T47D (cell line): ENCODE measurements around the gene PUM2.
A peak's percentile ranks its signal among the peaks of the same experiment; 100 is the strongest.
"Not testable (repeated sequence)": the region's sequence is repeated elsewhere in the genome, so short reads cannot be mapped to it uniquely, and the experiment has no call there.

Experiments used
- DNase-seq, 2 experiments: peaks; one replicate each; pipeline versions ENCODE4 v3.0.0 to v3.0.0-alpha.2; 2011 to 2012; ENCODE audit warnings: low read depth in 1 of 2, low spot score in 1 of 2
- JUND ChIP-seq: IDR thresholded peaks from 2 replicates; pipeline ENCODE4 v1.6.1; 2012; ENCODE audit warnings: low read depth
- in situ Hi-C: cut with HindIII; loops from 2 replicates; pipeline ENCODE4 v1.10.0; 2016; ENCODE audit warnings: low sequenced_read_pairs, low pct_unique_long_range_greater_than_20kb

PUM2 gene

DNA sequence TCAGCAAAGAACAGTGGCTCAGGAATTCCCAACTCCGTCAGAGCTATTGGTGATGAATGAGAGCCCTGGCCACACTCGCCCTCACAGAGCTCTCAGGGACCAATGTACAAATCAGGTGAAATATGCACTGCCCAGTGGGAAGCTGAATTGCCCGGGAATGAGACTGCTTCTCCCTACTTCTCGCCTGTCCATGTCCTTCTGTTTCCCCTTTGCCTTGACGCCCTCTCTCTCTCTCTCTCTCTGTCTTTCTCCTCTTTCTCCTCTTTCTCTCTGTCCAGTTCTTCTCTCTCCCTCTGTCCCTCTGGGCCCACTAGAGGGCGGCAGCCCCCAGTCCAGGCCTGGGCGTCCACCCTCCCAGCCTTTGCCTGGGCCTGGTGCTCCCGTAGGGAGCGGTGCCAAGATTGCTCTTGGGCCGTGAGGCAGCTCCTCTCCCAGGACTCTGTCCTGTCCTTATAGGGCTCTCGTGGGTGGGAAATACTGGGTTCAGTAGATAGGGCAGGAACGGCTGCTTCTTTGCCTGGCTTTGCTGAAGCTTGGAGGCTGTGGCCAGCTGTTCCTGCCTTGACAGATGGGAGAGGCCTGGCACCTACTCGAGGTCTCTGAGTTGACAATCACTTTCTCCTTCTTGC lies 28.4 kb upstream of the PUM2 start:
- in situ Hi-C loops, result no loop called here
- peak; percentile 16 to 76 for DNase-seq
- TF ChIP-seq JUND, result no peak

DNA sequence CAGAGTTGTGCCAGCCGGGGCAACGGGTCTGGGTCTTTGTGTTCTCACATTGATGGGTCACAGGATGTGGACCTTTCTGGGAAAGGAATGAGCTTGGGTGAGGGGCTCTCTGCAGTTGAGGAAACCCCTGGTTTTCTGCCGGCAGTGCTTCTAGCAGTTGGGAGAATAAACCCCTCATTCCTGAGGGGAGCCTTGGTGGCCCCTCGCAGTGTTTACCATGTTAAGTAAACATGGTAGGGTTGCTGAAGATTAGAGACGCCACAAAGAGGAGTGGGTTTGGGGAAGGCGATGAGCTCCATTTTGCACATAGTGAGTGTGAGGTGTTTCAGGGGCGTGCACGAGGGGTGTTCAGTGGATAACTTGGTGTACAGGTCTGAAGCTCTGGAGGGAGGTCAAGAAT lies 27.7 kb upstream of the PUM2 start:
- DNase-seq, result no peak
- no peak for TF ChIP-seq JUND
- in situ Hi-C loops, result no loop called here

DNA sequence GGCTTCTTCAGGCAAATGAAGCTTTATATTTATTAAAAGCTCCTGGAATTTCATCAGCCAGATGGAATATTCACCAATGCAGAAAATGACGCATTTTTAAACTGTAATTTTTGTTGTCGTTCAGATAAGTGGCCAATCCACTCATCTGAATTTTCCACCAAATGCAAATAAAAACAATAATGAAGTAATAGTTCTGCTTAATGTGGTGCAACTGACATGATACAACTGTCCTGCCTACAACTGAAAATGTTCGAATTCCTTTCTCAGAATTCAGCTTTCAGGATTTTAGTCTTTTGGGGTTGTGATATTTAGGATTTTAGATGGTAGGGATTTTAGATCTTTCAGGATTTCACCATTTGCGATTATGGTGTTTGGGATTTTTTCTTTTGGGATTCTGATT lies 27.1 kb upstream of the PUM2 start:
- in situ Hi-C loops, result no loop called here
- no peak for TF ChIP-seq JUND
- no peak for DNase-seq

- in situ Hi-C loops, result not testable (repeated sequence)
- DNase-seq, result peak in 1 of 2 experiments; percentile 25
Measured at GRCh38 chr2:20374982-20375381, 24.3 kb upstream of the PUM2 start.

DNA sequence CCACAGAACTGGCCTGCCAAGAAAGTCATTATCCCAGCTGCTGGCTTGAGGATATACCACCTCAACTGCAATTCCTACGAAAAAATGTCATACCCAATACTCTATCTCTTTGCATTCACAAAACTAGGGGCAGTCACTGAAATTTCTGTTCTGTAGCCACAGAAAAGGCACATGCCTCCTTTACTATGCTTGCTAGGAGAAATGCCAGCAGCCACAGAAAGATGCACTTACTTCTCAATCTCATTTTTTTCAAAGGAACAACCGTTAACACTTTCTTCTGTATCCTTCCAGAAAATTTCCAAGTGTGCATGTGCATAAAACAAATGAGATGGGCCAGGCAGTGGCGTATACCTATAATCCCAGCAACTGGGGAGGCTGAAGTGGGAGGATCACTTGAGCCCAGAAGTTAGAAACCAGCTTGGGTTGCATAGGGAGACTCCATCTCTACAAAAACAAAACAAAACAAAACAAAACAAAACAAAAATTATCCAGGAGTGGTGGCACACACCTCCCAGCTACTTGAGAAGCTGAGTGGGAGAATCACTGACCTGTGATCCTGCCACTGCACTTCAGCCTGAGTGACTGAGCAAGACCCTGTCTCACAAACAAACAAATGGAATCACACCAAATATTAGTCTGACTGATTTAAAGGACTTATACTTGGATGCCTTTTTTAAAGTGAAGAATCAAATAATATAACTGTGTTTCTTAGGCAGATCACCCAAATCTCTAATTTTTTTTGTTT lies 22.4 kb upstream of the PUM2 start:
- no peak for DNase-seq
- TF ChIP-seq JUND, result no peak
- in situ Hi-C loops, result no loop called here

- no peak for TF ChIP-seq JUND
- DNase-seq, result no peak
Measured at GRCh38 chr2:20371323-20372025, 20.8 kb upstream of the PUM2 start.

DNA sequence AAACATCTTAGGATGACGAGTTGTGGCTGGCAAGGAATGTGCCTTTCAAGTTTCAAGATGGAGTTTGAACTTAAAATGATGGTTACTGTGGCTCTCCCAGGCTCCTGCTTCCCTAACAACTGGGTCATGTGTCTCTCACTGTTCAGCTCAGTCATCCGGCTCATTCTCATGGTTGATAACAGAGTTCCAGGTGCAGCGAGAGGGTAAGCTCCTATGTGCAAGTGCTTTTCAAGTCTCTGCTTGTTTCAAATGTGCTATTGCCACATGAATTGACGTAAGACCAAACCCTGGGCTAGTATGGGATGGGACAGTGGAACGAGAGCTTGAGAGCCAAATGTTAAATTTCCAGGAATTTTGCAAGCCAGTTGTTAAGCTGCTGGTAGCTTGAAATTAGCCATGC lies 19.5 kb upstream of the PUM2 start:
- TF ChIP-seq JUND, result no peak
- DNase-seq, result no peak
- in situ Hi-C loops, result no loop called here

More at GRCh38 chr2:20371323-20372025, 20.8 kb upstream of the PUM2 start:
- in situ Hi-C loops, result no loop called here

DNA sequence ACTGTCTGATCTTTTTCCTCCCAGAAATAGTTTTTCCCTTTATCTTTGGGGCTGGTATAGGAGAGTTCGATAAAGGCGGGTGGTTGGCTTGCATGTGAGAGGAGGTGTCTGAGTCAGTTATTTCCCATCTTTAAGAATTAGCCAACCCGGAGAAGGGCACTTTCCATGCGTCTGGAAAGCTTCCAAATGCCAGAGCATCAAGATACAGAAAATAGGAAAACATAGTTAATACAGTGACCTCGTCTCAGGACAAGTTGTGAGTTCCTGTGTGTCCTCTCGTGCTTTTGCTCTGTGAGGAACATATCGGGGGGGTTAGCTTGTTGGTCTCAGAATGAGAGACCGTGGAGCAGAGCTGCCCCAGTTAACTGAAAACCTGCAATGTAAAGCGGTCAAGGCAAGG lies 18.7 kb upstream of the PUM2 start:
- in situ Hi-C loops, result no loop called here
- TF ChIP-seq JUND, result no peak
- no peak for DNase-seq

DNA sequence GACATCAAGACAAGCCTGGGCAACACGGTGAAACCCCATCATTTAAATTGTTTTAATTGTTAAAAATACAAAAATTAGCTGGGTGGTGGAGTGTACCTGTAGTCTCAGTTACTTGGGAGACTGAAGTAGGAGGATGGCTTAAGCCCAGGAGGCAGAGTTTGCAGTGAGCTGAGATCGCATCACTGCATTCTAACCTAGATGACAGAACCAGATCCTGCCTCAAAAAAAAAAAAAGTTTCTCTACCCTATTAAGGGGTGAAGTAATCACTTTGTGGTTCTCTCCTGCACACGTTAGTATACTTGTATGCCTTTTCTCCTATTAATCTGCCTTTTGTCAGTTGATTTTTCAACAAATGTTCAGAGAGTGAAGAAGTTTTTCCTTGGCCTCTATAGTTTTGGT lies 18.1 kb upstream of the PUM2 start:
- in situ Hi-C loops, result no loop called here

GRCh38 chr2:20367929-20368328 lies 17.3 kb upstream of the PUM2 start:
- DNase-seq, in situ Hi-C loops: not testable (repeated sequence)

More for the DNA sequence above, 18.1 kb upstream of the PUM2 start:
- DNase-seq, result no peak
- no peak for TF ChIP-seq JUND

DNA sequence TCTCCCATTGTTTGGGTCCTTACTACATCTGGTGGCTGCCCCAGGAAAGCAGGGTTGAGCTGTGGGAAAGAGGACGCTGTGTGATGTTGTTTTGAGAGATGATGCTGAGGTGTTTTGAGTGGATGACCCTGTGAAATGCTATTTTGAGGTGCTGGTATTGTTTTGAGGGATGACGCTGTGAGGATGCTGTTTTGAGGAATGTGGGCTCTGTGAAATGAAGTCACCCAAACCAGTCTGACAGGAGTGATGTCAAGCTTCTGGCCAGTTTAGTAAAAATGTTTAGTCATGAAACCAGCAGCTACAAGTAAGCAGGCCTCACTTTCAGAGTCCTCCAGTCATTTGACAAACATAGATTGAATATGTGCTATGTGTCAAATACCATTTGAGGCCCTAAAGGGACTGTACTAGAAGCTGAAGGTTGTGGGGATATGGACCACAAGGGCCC lies 16.1 kb upstream of the PUM2 start:
- peak in 1 of 2 experiments; percentile 53 for DNase-seq
- TF ChIP-seq JUND, result no peak
- in situ Hi-C loops, result no loop called here

GRCh38 chr2:20365249-20365817 lies 14.7 kb upstream of the PUM2 start:
- in situ Hi-C loops, result no loop called here
- no peak for TF ChIP-seq JUND
- DNase-seq, result no peak

DNA sequence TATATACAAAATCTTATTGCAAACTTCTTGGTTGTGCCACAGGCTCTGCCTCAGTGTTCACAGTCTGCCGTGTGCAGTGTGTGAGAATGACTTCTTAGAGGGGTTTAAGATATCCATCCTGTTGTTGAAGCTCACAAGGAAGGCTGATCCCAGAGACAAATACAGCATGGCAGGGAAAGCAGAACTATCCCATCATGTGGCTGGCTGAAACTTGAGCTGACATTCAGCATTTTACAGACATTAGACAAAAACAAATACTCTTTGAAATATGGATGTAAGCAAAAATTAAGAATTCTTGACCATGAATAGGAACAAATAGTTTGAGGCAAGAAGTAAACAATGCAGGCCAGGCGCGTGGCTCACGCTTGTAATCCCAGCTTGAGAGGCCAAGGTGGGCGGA lies 12.9 kb upstream of the PUM2 start:
- in situ Hi-C loops, result no loop called here
- TF ChIP-seq JUND, result no peak
- no peak for DNase-seq
